Measurements from ENCODE around the gene GALNS. TPM values are rescaled to one million over a fixed set of nuclear protein-coding genes. Genes with fewer than 3 reads are reported as not detected.

GALNS gene
- total and polyA plus RNA-seq, 2 of the 8 experiments (the other 6 are each of a cell fraction or from before 2014, with no cell fraction given), result 8.9 to 17.8 TPM

DNA sequence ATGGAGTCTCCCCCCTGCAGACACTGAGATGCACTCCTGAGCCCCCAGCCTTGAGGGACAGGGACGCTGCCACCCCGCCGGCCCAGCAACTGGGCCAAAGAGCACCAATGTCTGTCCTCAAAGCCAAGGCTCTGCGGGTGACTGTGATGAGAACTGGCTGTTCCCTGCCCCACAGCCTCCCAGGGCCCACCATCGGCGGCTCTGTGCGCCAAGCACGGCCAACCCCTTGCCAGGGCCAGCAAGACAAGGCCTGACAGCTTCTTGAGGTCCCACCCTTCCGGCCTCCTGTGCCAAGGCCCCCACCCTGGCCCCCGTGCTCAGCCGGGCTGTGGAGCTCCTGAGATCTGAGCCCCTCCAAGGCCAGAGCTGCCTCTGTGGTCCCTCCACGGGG, 43.9 kb upstream of the GALNS start:
- Histone ChIP-seq H3K27ac (ENCODE audit: low read depth, low read length) (no peak overlapping the region), H3K14ac (ENCODE audit: insufficient read length) (no peak overlapping the region), H4K8ac (ENCODE audit: extremely low read depth, insufficient read depth, low read length) (peak overlapping the region; percentile 11; the same call in 1 of the 2 replicates), H4K91ac (replicated peaks; ENCODE audit: insufficient read length, low read length) (no peak overlapping the region), H3K56ac (replicated peaks; ENCODE audit: insufficient read length, low read depth, low read length) (no peak overlapping the region), H3K36me3 (ENCODE audit: control insufficient read depth in 2 of 4, insufficient read depth in 4 of 4, low read length in 3 of 4) (no peaks in the 10 kb centered on the region), H2AK5ac (ENCODE audit: low read depth, low read length) (no peak overlapping the region), H3K9me3 (ENCODE audit: insufficient read depth in 2 of 2, low read depth in 1 of 2, low read length in 1 of 2) (no peaks in the 10 kb centered on the region), H2BK20ac (ENCODE audit: low read length) (no peak overlapping the region), H3K23ac (ENCODE audit: insufficient read length) (no peak overlapping the region), H2BK15ac (ENCODE audit: low read length) (peak overlapping the region; percentile 72; the same call in 1 of the 2 replicates), H2BK12ac (ENCODE audit: low read depth, low read length) (no peak overlapping the region), H3K23me2 (ENCODE audit: low read depth, low read length) (no peaks in the 10 kb centered on the region), H3K79me1 (ENCODE audit: low read depth, low read length) (no peaks in the 10 kb centered on the region), H2BK5ac (ENCODE audit: low read depth, low read length) (no peak overlapping the region), H3K9ac (replicated peaks in 1 of 4; ENCODE audit: extremely low read depth in 1 of 4, low read depth in 3 of 4, low read length in 3 of 4) (no peak overlapping the region), H4K20me1 (replicated peaks in 1 of 2; ENCODE audit: control insufficient read depth in 1 of 2, insufficient read depth in 2 of 2, low read length in 2 of 2) (no peaks in the 10 kb centered on the region), H3K79me2 (ENCODE audit: control insufficient read depth in 1 of 2, insufficient read depth in 2 of 2, low read length in 2 of 2) (no peaks in the 10 kb centered on the region), H2AFZ (ENCODE audit: low read length) (no peak overlapping the region), H3K27me3 (replicated peaks in 1 of 4; ENCODE audit: control insufficient read depth in 3 of 4, extremely low read depth in 1 of 4, insufficient read depth in 3 of 4, low read length in 3 of 4) (no peaks in the 10 kb centered on the region), H2BK120ac (replicated peaks; ENCODE audit: low read depth, low read length) (no peak overlapping the region), H4K5ac (ENCODE audit: insufficient read length, low read depth, low read length) (no peak overlapping the region), H3K4me1 (replicated peaks in 1 of 4; ENCODE audit: control insufficient read depth in 3 of 4, insufficient read depth in 4 of 4, low read length in 3 of 4) (peaks cover 0 to 5% (median 2%) of the 10 kb centered on the region in 4 experiments; a peak in 3 of 7 replicates), H3K4me3 (ENCODE audit: extremely low read depth in 1 of 4, insufficient read depth in 2 of 4, low read depth in 3 of 4, low read length in 4 of 4) (no peak overlapping the region), H3K4ac (replicated peaks; ENCODE audit: insufficient read length, low read depth, low read length) (no peak overlapping the region), H3K4me2 (ENCODE audit: insufficient read depth in 1 of 2, low read depth in 2 of 2, low read length in 2 of 2) (no peak overlapping the region), H3K18ac (ENCODE audit: extremely low read depth, low read length) (no peak overlapping the region)
- FAIRE-seq (no peak), DNase-seq (ENCODE audit: low read depth in 1 of 2, low spot score in 2 of 2) (no peak)
- CTCF ChIA-PET (ENCODE audit: partially characterized antibody), result interaction anchor here (0.9 to 1.1 kb wide), 2 partner anchors 13 to 125 kb away, joined by 3 read pairs; no protein-coding TSS in a partner anchor
- 96% methylated on average over 11 of the region's 12 CpGs; no CpG with 5 or more reads in 1 of the 2 experiments for WGBS, 2 experiments (ENCODE audit: extremely low coverage in 1 of 2, insufficient coverage in 1 of 2, insufficient read length in 1 of 2, insufficient replicate concordance in 2 of 2, low coverage in 1 of 2, low lambda C conversion rate in 2 of 2, missing lambda C conversion rate in 1 of 2)
- POLR2A ChIA-PET (ENCODE audit: partially characterized antibody), result interaction anchor here (0.7 to 3.0 kb wide), 2 partner anchors 9 to 91 kb away, joined by 4 to 8 read pairs; no protein-coding TSS in a partner anchor
- TF ChIP-seq RNF2 (IDR thresholded peaks at IDR 0.05; ENCODE audit: borderline replicate concordance, low read depth, low read length, missing control alignments, poor library complexity, severe bottlenecking), result no peak
- TF ChIP-seq, protein P1, sequence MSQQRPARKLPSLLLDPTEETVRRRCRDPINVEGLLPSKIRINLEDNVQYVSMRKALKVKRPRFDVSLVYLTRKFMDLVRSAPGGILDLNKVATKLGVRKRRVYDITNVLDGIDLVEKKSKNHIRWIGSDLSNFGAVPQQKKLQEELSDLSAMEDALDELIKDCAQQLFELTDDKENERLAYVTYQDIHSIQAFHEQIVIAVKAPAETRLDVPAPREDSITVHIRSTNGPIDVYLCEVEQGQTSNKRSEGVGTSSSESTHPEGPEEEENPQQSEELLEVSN (IDR thresholded peaks at IDR 0.05), result no peak
- TF ChIP-seq MAFK (IDR thresholded peaks at IDR 0.05; ENCODE audit: low read depth, low read length), result no peak
- TF ChIP-seq EP300 (IDR thresholded peaks at IDR 0.05; ENCODE audit: borderline replicate concordance in 1 of 2, low read depth in 2 of 2, low read length in 2 of 2), result no peak
- no peak for TF ChIP-seq SIRT6 (IDR thresholded peaks at IDR 0.05; ENCODE audit: low read length)
- no peak for TF ChIP-seq SIX5 (IDR thresholded peaks at IDR 0.05; ENCODE audit: low read depth, low read length)
- TF ChIP-seq, protein P2, sequence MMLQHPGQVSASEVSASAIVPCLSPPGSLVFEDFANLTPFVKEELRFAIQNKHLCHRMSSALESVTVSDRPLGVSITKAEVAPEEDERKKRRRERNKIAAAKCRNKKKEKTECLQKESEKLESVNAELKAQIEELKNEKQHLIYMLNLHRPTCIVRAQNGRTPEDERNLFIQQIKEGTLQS (IDR thresholded peaks at IDR 0.05; ENCODE audit: insufficient read depth, low read depth, low read length), result no peak
- no peak for TF ChIP-seq TEAD4 (IDR thresholded peaks at IDR 0.05; ENCODE audit: low read depth, low read length)
- no peak for TF ChIP-seq NRF1 (IDR thresholded peaks at IDR 0.05; ENCODE audit: low read depth, low read length)
- TF ChIP-seq HDAC2 (IDR thresholded peaks at IDR 0.05; ENCODE audit: borderline replicate concordance in 1 of 2, low read depth in 2 of 2, low read length in 2 of 2), result no peak
- no peak for TF ChIP-seq JUND (IDR thresholded peaks at IDR 0.05; ENCODE audit: low read length)
- TF ChIP-seq SRF (IDR thresholded peaks at IDR 0.05; ENCODE audit: low read depth, low read length), result no peak
